GM19025 (cell line): Measurements from ENCODE around the gene CCL20.
"Not testable (repeated sequence)": the region's sequence is repeated elsewhere in the genome, so short reads cannot be mapped to it uniquely, and the experiment has no call there.

Experiments used
- ATAC-seq: cut with Tn5 transposase; IDR thresholded peaks from one replicate; pipeline ENCODE4 v1.9.1; 2021; ENCODE audit warnings: mild to moderate bottlenecking, low read depth, moderate library complexity; ENCODE audit not compliant: unreplicated experiment

The CCL20 gene

GRCh38 chr2:227828477-227828912 lies 14.9 kb downstream of the CCL20 start:
- ATAC-seq = no peak

- ATAC-seq = no peak
These were observed 15.7 kb downstream of the CCL20 start for GRCh38 chr2:227829337-227829736.

GRCh38 chr2:227834423-227834822 lies 20.8 kb downstream of the CCL20 start:
- no peak for ATAC-seq

GRCh38 chr2:227834916-227835650 lies 21.4 kb downstream of the CCL20 start:
- no peak for ATAC-seq

GRCh38 chr2:227839339-227840129 lies 25.9 kb downstream of the CCL20 start:
- ATAC-seq = not testable (repeated sequence)

GRCh38 chr2:227846831-227847230 lies 33.2 kb downstream of the CCL20 start:
- no peak for ATAC-seq

GRCh38 chr2:227848146-227848545 lies 34.5 kb downstream of the CCL20 start:
- ATAC-seq = no peak

- ATAC-seq = no peak
These were observed 34.9 kb downstream of the CCL20 start for GRCh38 chr2:227848586-227848985.

- no peak for ATAC-seq
These were observed 36.3 kb downstream of the CCL20 start for GRCh38 chr2:227849906-227850305.

GRCh38 chr2:227853204-227853629 lies 39.6 kb downstream of the CCL20 start:
- ATAC-seq = no peak

- no peak for ATAC-seq
These were observed 40.2 kb downstream of the CCL20 start for GRCh38 chr2:227853765-227854271.

- no peak for ATAC-seq
These were observed 41.8 kb downstream of the CCL20 start for GRCh38 chr2:227855440-227855839.

- ATAC-seq = no peak
These were observed 43.1 kb downstream of the CCL20 start for GRCh38 chr2:227856697-227857096.

- no peak for ATAC-seq
These were observed 46.6 kb downstream of the CCL20 start for GRCh38 chr2:227860221-227860641.

- ATAC-seq = no peak
These were observed 47.4 kb downstream of the CCL20 start for GRCh38 chr2:227861011-227861410.

GRCh38 chr2:227862227-227862740 lies 48.6 kb downstream of the CCL20 start:
- ATAC-seq = no peak

GRCh38 chr2:227862741-227863588 lies 49.3 kb downstream of the CCL20 start:
- ATAC-seq = no peak

GRCh38 chr2:227864161-227864756 lies 50.6 kb downstream of the CCL20 start:
- ATAC-seq = no peak

GRCh38 chr2:227865291-227865690 lies 51.6 kb downstream of the CCL20 start:
- ATAC-seq = no peak
